ENCODE results near the gene TRMT2B. TPM values are rescaled to one million over a fixed set of nuclear protein-coding genes. Genes with fewer than 3 reads are reported as not detected.
"Not testable (repeated sequence)": the region's sequence is repeated elsewhere in the genome, so short reads cannot be mapped to it uniquely, and the experiment has no call there.

TRMT2B gene
- total RNA-seq, 1 experiment from 2014 or later, result 10.9 TPM

DNA sequence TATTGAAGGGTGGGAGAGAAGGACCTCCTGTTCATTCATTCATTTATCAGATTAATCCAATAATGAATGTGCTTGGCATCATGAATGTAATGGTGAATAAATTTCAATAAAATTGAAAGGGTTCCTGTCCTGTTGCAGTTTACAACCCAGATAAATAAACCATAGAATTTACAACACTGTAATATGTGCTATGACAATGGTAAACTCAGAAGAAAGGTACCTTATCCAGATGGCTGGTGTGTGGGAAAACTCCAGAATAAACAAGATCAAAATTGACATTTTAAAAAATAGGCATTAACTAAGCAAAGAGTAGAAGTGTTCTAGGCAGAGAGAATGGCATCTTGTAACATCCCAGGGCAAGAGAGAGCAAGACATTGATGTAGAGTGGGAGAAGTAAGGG, 67.1 kb downstream of the TRMT2B start:
- POLR2A ChIA-PET, result no interaction called here
- CTCF ChIA-PET, result no interaction called here
- no peaks in the 10 kb centered on the region for H3K9me3 Mint-ChIP-seq (ENCODE audit: unreplicated experiment)
- H3K4me3 Mint-ChIP-seq (ENCODE audit: unreplicated experiment), result no peak overlapping the region
- H3K36me3 Mint-ChIP-seq (ENCODE audit: insufficient read depth, unreplicated experiment), result no peaks in the 10 kb centered on the region
- no TSS peak for BruUV-seq (replicated peaks)
- H3K27ac Mint-ChIP-seq (ENCODE audit: low read depth, unreplicated experiment), result no peak overlapping the region
- H3K27me3 Mint-ChIP-seq (ENCODE audit: insufficient read depth, unreplicated experiment), result peaks cover 49% of the 10 kb centered on the region
- intact Hi-C loops (cut with micrococcal nuclease), result no loop called here
- no peaks in the 10 kb centered on the region for H3K4me1 Mint-ChIP-seq (ENCODE audit: insufficient read depth, unreplicated experiment)
- no peak for DNase-seq (ENCODE audit: unreplicated experiment)
- TF ChIP-seq, protein P1, sequence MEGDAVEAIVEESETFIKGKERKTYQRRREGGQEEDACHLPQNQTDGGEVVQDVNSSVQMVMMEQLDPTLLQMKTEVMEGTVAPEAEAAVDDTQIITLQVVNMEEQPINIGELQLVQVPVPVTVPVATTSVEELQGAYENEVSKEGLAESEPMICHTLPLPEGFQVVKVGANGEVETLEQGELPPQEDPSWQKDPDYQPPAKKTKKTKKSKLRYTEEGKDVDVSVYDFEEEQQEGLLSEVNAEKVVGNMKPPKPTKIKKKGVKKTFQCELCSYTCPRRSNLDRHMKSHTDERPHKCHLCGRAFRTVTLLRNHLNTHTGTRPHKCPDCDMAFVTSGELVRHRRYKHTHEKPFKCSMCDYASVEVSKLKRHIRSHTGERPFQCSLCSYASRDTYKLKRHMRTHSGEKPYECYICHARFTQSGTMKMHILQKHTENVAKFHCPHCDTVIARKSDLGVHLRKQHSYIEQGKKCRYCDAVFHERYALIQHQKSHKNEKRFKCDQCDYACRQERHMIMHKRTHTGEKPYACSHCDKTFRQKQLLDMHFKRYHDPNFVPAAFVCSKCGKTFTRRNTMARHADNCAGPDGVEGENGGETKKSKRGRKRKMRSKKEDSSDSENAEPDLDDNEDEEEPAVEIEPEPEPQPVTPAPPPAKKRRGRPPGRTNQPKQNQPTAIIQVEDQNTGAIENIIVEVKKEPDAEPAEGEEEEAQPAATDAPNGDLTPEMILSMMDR (IDR thresholded peaks at IDR 0.05; ENCODE audit: unreplicated experiment), result no peak

DNA sequence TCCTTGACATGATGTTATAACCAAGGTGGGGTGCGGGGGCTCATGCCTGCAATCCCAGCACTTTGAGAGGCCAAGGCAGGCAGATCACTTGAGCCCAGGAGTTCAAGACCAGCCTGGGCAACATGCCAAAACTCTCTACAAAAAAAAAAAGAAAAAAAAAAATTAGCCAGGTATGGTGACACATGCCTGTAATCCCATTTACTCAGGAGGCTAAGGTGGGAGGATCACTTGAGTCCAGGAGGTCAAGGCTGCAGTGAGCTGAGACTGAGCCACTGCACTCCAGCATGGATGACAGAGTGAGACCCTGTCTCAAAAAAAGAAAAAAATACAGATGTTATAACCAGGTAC, 70.4 kb downstream of the TRMT2B start:
- intact Hi-C loops (cut with micrococcal nuclease); BruUV-seq (replicated peaks); H3K36me3 Mint-ChIP-seq (ENCODE audit: insufficient read depth, unreplicated experiment); H3K4me3 Mint-ChIP-seq (ENCODE audit: unreplicated experiment); CTCF ChIA-PET; POLR2A ChIA-PET; H3K4me1 Mint-ChIP-seq (ENCODE audit: insufficient read depth, unreplicated experiment): not testable (repeated sequence)
- peaks cover 13% of the 10 kb centered on the region for H3K9me3 Mint-ChIP-seq (ENCODE audit: unreplicated experiment)
- peaks cover 52% of the 10 kb centered on the region for H3K27me3 Mint-ChIP-seq (ENCODE audit: insufficient read depth, unreplicated experiment)
- peak; percentile 47 for DNase-seq (ENCODE audit: unreplicated experiment)
- H3K27ac Mint-ChIP-seq (ENCODE audit: low read depth, unreplicated experiment), result peak overlapping the region; percentile 63

DNA sequence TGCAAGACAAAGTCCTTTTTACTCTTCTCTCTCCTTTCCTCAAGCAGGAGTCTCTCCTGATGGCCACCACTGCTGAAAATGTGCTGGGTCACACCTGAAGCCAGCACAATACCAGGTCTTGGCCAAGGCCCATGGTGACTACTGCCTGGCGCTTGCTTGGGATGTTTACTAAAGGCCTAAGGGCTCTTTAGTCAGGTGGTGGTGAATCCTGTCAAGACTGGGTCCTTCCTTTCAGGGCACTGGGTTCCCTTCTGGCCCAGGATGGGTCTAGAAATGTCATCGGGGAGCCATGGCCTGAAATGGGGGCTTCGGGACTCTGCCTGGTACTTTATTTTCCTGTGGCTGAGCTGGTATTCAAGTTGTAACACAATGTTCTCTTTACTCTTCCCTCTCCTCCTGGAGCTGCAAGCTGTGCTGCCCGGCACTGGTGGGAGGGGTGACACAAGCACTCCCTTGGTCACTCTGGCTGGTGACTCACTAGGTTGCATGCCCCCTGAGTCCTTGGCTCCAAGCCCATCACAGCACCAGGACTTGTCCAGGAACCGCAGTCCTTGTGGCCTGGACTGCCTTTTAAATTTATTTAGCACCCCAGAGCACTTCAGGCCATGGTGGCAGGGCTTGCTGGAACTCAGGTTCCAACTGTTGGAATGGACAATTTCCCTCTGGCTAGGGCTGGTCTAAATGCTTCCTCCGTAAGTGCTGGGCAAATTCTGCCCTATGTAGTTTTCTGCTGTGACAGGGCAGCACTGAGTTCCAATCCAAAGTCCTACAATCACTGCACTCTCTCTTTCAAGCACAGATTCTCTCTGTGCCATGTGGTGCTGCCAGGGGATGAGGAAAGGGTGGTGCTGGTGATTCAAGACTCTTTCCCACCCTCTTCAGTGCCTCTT, 71.1 kb downstream of the TRMT2B start:
- H3K4me3 Mint-ChIP-seq (ENCODE audit: unreplicated experiment), result no peak overlapping the region
- CTCF ChIA-PET, result interaction anchor here (0.6 kb wide), 2 partner anchors 14 to 150 kb away, joined by 3 read pairs; no protein-coding TSS in a partner anchor
- intact Hi-C loops (cut with micrococcal nuclease), result no loop called here
- BruUV-seq (replicated peaks), result no TSS peak
- H3K4me1 Mint-ChIP-seq (ENCODE audit: insufficient read depth, unreplicated experiment), result no peaks in the 10 kb centered on the region
- peak overlapping the region; percentile 63 for H3K27ac Mint-ChIP-seq (ENCODE audit: low read depth, unreplicated experiment)
- H3K36me3 Mint-ChIP-seq (ENCODE audit: insufficient read depth, unreplicated experiment), result no peaks in the 10 kb centered on the region
- peaks cover 51% of the 10 kb centered on the region for H3K27me3 Mint-ChIP-seq (ENCODE audit: insufficient read depth, unreplicated experiment)
- POLR2A ChIA-PET, result interaction anchor here (1.0 kb wide), 1 partner anchor 13 kb away, joined by 6 read pairs; no protein-coding TSS in a partner anchor
- H3K9me3 Mint-ChIP-seq (ENCODE audit: unreplicated experiment), result peaks cover 13% of the 10 kb centered on the region
- peak; percentile 80 for DNase-seq (ENCODE audit: unreplicated experiment)
- TF ChIP-seq, protein P1 (IDR thresholded peaks at IDR 0.05; ENCODE audit: unreplicated experiment), result no peak

DNA sequence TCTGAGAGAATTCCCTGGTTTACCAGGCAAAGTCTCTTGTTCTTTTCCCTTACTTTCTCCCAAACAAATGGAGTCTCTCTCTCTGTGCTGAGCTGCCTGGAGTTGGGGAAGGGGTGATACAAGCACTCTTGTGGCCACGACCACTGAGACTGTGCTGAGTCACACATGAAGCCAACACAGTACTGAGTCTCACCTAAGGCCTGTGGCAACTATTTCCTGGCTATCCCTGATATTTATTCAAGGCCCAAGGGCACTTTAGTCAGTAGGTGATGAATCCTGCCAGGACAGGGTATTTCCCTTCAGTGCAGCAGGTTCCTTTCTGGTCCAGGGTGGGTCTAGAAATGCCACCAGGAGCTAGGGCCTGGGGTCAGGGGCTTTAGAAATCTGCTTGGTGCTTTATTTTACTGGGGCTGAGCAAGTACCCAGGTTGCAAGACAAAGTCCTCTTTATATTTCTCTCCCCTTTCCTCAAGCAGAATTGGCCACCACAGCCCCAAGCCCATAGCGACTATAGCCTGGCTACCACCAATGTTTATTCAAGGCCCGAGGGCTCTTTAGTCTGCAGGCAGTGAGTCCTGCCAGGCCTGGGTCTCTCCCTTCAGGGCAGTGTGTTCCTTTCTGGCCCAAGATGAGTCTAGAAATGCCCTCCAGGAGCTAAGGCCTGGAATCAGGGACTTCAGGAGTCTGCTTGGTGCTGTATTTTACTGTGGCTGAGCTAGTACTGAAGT, 71.9 kb downstream of the TRMT2B start:
- H3K27me3 Mint-ChIP-seq (ENCODE audit: insufficient read depth, unreplicated experiment), result peaks cover 51% of the 10 kb centered on the region
- POLR2A ChIA-PET, result interaction anchor here (1.0 kb wide), 1 partner anchor 14 kb away, joined by 6 read pairs; no protein-coding TSS in a partner anchor
- peaks cover 13% of the 10 kb centered on the region for H3K9me3 Mint-ChIP-seq (ENCODE audit: unreplicated experiment)
- H3K4me3 Mint-ChIP-seq (ENCODE audit: unreplicated experiment), result no peak overlapping the region
- H3K27ac Mint-ChIP-seq (ENCODE audit: low read depth, unreplicated experiment), result peak overlapping the region; percentile 63
- BruUV-seq (replicated peaks), result no TSS peak
- H3K36me3 Mint-ChIP-seq (ENCODE audit: insufficient read depth, unreplicated experiment), result no peaks in the 10 kb centered on the region
- DNase-seq (ENCODE audit: unreplicated experiment), result peak; percentile 59
- TF ChIP-seq, protein P1 (IDR thresholded peaks at IDR 0.05; ENCODE audit: unreplicated experiment), result no peak
- H3K4me1 Mint-ChIP-seq (ENCODE audit: insufficient read depth, unreplicated experiment), result no peaks in the 10 kb centered on the region
- intact Hi-C loops (cut with micrococcal nuclease), result no loop called here
- CTCF ChIA-PET, result interaction anchor here (0.6 kb wide), 2 partner anchors 15 to 150 kb away, joined by 3 read pairs; no protein-coding TSS in a partner anchor
